WI38 (cell line): ENCODE results near the gene MLXIPL.
"Not testable (repeated sequence)": the region's sequence is repeated elsewhere in the genome, so short reads cannot be mapped to it uniquely, and the experiment has no call there.

Source experiments
- H3K4me3 ChIP-seq: 2 replicates; pipeline ENCODE4 v1.5.1; 2011; ENCODE audit warnings: low read depth, mild to moderate bottlenecking, control low read depth, low read length
- TF ChIP-seq, protein P1 (sequence below): IDR thresholded peaks from 2 replicates; pipeline ENCODE4 v1.5.1; 2012; ENCODE audit warnings: low read depth, mild to moderate bottlenecking, control low read depth, low read length

MLXIPL gene

DNA sequence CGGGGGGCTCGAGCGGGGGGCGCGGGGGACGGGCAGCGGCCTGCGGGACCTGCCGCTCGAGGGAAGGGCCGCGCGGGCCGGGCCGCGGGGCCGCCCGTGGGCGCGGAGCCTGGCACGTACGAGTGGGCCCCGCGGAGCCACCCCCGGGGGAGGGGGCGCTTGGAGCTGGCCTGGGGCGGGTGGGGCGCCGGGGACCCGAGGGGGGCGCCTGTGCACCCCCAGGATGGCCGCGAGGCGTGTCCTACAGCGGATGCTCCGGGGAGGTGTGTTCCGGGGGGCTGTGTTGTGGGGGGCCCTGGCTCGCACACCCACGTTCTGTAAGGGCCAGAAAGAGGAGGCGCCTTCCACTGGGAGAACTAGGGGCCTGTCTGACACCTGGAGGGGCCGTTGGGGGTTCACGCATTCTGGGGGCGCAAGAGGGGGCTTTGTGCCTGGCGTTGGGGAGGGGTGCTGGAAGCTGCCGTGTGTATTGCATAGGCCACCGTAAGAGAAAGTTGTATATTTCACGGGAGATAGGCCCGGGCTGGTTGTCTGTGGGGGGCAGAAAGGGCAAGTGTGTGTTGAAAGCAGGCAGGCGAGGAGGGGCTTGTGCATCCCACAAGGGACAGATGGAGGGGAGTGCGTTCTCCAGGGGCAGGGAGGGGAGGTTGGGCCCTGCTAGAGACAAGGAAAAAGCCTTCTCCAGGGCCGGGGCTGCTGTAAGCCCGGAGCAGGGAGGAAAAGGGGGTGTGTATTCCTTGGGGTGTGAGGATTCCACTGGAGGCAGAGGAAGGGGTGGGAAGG, 44.0 kb upstream of the MLXIPL start:
- TF ChIP-seq, protein P1, sequence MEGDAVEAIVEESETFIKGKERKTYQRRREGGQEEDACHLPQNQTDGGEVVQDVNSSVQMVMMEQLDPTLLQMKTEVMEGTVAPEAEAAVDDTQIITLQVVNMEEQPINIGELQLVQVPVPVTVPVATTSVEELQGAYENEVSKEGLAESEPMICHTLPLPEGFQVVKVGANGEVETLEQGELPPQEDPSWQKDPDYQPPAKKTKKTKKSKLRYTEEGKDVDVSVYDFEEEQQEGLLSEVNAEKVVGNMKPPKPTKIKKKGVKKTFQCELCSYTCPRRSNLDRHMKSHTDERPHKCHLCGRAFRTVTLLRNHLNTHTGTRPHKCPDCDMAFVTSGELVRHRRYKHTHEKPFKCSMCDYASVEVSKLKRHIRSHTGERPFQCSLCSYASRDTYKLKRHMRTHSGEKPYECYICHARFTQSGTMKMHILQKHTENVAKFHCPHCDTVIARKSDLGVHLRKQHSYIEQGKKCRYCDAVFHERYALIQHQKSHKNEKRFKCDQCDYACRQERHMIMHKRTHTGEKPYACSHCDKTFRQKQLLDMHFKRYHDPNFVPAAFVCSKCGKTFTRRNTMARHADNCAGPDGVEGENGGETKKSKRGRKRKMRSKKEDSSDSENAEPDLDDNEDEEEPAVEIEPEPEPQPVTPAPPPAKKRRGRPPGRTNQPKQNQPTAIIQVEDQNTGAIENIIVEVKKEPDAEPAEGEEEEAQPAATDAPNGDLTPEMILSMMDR = no peak
- peak overlapping the region; percentile 78 for H3K4me3 ChIP-seq

DNA sequence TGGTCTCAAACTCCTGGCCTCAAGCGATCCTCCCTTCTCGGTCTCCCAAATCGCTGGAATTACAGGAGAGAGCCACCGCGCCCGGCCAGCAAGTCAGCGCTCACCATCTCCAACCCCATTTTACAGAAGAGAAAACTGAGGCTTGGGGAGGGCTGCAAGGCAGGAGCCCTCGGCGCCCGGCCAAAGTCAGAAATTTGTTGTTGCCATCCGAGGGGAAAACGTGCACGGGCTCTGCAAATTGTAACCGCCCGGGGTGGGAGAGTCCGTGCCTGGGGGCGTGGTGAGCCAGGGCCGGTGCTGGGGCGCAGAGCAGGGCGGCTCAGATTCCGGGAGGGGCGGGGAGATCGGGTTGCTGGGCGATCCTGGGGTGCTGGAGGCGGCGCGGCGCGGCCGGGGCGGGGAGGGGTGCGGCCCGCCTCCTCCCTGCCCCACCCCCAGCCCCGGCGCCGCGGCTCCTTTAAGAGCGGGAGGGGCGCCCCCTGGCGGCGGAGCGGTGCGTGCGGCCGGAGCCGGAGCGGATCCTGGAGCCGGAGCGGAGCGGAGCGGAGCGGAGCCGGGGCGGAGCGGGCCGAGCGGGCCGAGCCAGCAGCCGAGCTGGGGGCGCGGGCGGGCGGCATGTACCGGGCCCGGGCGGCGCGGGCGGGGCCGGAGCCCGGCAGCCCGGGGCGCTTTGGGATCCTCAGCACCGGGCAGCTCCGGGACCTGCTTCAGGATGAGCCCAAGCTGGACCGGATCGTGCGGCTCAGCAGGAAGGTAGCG, 43.2 kb upstream of the MLXIPL start, which contains the start of gene VPS37D:
TSS of gene VPS37D (plus strand) at position 488 of the 759 bp plus-strand sequence. CDS start at position 616, 128 bp downstream.
- peak within 1 kb of the TSS; percentile 78 for H3K4me3 ChIP-seq

DNA sequence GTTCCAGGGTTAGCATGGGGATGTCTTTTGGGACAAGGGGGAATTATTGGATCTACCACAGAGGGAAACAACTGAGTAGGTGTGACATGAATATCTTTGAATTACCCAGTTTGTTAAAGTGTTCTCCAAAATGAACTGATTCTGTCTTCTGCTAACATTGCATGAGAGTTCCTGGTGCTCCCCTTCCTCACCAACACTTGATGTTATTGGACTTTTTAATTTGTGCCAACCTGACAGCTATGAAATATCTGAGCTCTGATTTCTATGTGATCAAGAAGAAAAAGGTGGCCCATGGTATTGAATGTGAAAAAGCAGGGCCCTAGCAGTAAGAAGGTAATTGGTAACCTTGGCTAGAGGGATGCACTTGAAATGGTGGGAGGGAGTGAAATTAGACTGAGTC, 38.7 kb upstream of the MLXIPL start:
- TF ChIP-seq, protein P1 = no peak
- H3K4me3 ChIP-seq = no peak overlapping the region

More for the DNA sequence above, 43.2 kb upstream of the MLXIPL start, which contains the start of gene VPS37D:
- TF ChIP-seq, protein P1 = peak; percentile 51

DNA sequence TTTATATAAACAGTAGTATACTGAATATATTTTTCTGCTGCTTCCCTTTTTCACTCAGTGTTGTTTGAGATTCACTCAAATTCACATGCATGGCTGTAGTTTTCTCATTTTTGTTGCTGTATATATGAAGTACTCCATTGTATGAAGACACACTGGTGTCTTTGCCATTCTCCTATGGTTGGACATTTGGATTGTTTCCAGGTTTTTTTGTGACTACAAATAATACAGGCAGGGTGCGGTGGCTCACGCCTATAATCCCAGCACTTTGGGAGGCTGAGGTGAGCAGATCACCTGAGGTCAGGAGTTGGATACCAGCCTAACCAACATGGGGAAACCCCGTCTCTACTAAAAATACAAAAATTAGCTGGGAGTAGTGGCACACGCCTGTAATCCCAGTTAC, 36.3 kb upstream of the MLXIPL start:
- H3K4me3 ChIP-seq = not testable (repeated sequence)

DNA sequence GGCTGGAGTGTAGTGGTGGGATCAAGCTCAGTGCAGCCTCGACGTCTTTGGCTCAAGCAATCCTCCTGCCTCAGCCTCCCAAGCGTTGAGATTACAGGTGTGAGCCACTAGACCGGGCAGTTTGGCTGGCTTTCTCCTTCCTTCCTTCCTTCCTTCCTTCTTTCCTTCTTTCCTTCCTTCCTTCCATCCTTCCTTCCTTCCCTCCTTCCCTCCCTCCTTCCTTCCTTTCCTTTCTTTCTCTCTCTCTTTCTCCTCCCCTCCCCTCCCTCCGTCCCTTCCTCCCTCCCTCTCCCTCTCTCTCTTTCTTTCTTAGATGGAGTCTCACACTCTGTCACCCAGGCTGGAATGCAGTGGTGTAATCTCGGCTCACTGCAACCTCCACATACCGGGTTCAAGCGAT, 35.7 kb upstream of the MLXIPL start:
- TF ChIP-seq, protein P1 = no peak
- H3K4me3 ChIP-seq = no peak overlapping the region

DNA sequence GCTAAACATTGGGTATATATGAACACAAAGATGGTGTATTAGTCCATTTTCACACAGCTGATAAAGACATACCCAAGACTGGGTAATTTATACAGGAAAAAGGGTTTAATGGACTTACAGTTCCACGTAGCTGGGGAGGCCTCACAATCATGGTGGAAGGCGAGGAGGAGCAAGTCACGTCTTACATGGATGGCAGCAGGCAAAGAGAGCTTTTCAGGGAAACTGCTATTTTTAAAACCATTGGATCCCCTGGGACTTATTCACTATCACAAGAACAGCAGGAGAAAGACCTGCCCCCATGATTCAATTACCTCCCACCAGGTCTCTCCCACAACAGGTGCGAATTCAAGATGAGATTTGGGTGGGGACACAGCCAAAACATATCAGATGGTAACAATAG, 31.0 kb upstream of the MLXIPL start:
- not testable (repeated sequence) for H3K4me3 ChIP-seq

DNA sequence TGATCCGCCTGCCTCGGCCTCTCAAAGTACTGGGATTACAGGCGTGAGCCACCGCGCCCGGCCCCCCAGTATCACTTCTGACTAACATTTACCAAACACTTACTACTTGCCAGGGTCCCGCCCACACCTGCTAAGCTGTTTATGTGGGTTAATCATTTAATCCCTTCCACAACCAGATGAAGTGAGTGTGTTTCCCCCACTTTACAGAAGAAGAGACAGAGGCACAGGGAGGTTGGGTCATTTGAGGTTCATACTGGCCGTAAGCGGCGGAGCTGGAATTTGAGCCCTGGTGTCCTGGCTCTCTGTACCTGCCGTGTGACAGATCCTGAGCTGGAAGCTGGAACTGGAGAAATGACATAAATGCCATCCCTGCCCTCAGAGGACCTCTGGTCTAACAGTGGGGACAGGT, 28.2 kb upstream of the MLXIPL start:
- H3K4me3 ChIP-seq = no peak overlapping the region
- TF ChIP-seq, protein P1 = no peak

DNA sequence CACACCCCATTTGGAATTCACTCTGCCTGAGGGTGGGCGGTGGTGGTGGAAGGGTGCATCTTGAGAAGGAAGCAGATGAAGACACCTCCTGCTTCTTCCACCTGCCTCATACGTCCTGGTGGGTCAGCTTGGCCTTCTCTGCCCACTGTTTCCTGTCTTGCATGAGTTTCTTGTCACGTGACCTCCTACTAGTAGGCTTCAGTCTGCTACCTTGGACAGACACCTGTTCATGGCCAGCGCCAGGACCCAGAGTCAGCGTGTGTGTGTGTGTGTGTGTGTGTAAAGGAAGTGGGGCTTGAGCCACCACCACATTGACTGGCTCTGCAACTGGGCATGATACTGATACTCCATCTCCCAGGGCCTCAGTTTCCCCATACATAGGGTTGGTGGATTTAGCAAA, 26.2 kb upstream of the MLXIPL start:
- TF ChIP-seq, protein P1 = no peak

More for the DNA sequence above, 26.2 kb upstream of the MLXIPL start:
- no peak overlapping the region for H3K4me3 ChIP-seq
